K562 treated with DMSO at 1 percent for 24 hours (cell line): ENCODE measurements around the gene SMIM44. TPM values are rescaled to one million over a fixed set of nuclear protein-coding genes. Genes with fewer than 3 reads are reported as not detected.

ENCODE experiments used
- total RNA-seq: library from RNA; unstranded; fragments of 300-600 nt; gene quantifications from 2 replicates; pipeline ENCODE4 v1.2.3, GENCODE V29; 2022; ENCODE audit warnings: low read depth; ENCODE audit not compliant: insufficient read depth

SMIM44 gene
- not detected in 2 replicates for total RNA-seq

GRCh38 chr19:3483226-3483628, at the start of gene SMIM44:
Gene SMIM44, minus strand, starts transcription at chr19:3483441. Its CDS starts 38 bp downstream, at chr19:3483403.

GRCh38 chr19:3505598-3506383, 22.6 kb upstream of the SMIM44 start, which contains the start of gene FZR1:
Gene FZR1, plus strand, starts transcription at chr19:3506311. Its CDS starts 16,679 bp downstream, at chr19:3522990.

GRCh38 chr19:3500429-3501101, 17.3 kb upstream of the SMIM44 start, which contains the start of gene DOHH:
Gene DOHH, minus strand, starts transcription at chr19:3500674. Its CDS starts 3,860 bp downstream, at chr19:3496814.

DNA sequence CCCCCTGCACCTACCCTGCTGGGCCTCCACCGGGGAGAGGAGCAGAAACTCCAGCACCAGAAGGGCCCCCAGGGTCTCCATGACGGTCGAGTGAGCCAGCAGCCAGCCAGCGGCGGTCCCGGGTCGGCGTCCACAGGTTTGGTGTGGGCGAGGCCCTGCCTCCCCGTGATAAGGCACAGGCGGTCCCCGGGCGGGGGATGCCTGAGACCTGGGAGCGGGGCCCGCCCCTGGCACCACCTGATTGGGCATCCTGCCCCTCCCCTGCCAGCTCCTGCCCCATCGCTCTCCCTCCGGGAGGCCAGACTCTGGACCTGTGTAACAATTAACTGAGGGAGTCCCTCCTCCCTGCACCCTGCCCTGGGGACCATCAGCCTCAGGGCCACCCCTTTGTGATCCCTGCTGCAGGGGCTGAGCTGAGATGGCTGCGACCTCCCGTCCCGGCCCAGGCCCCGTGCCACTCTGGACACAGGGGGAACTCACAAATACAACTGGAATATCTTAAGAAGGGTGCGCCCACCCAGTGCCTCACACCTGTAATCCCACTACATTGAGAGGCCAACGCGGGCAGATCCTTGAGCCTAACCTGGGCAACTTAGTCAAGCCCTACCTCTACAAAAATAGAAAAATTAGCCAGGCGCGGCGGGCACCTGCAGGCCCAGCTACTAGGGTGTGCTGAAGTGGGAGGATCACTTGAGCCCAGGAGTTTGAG, 2.7 kb downstream of the SMIM44 start, which contains the start of gene SMIM24:
SMIM24 (minus strand) TSS at position 143 of the 709 bp plus-strand sequence; CDS start at position 81, 62 bp downstream.

Other genes starting within 250 kb of the SMIM44 start
- 33.9 and 36.4 TPM in 2 replicates for gene NFIC, start 116.9 kb downstream of the SMIM44 start, total RNA-seq
- gene SMIM24, start 2.9 kb downstream of the SMIM44 start, total RNA-seq = 0.61 and 1.8 TPM in 2 replicates
- gene DOHH, start 17.2 kb upstream of the SMIM44 start, total RNA-seq = 38.3 and 39.5 TPM in 2 replicates
- 46.7 and 49.0 TPM in 2 replicates for gene FZR1, start 22.9 kb upstream of the SMIM44 start, total RNA-seq
- not detected in 2 replicates for gene TEKTIP1, start 55.7 kb upstream of the SMIM44 start, total RNA-seq
- gene MFSD12, start 74.1 kb upstream of the SMIM44 start, total RNA-seq = 162 and 181 TPM in 2 replicates
- gene HMG20B, start 89.5 kb upstream of the SMIM44 start, total RNA-seq = 267 and 277 TPM in 2 replicates
- 2.8 and 3.8 TPM in 2 replicates for gene GIPC3, start 102.0 kb upstream of the SMIM44 start, total RNA-seq
- 22.2 and 25.4 TPM in 2 replicates for gene TBXA2R, start 123.4 kb upstream of the SMIM44 start, total RNA-seq
- gene CACTIN, start 143.3 kb upstream of the SMIM44 start, total RNA-seq = 44.0 and 47.1 TPM in 2 replicates
- 41.6 and 42.5 TPM in 2 replicates for gene PIP5K1C, start 217.0 kb upstream of the SMIM44 start, total RNA-seq
- gene TJP3, start 224.9 kb upstream of the SMIM44 start, total RNA-seq = 6.8 and 7.5 TPM in 2 replicates